Trophoblast cell (in vitro differentiated cells and primary cell): ENCODE data around the gene SLC24A4.

Experiments used
- DNase-seq, 2 donors: peaks; one replicate each; pipeline ENCODE4 v3.0.0-alpha.2; 2016
- H2AFZ ChIP-seq: 2 replicates; pipeline ENCODE4 v1.6.1; 2013; ENCODE audit warnings: low read length, moderate library complexity, mild to moderate bottlenecking; ENCODE audit not compliant: insufficient read depth, poor library complexity
- H2AK5ac ChIP-seq: 2 replicates; pipeline ENCODE4 v1.6.1; 2013; ENCODE audit warnings: mild to moderate bottlenecking, low read length
- H2BK120ac ChIP-seq: 2 replicates; pipeline ENCODE4 v1.6.1; 2013; ENCODE audit warnings: low read length, mild to moderate bottlenecking, moderate library complexity; ENCODE audit not compliant: insufficient read depth, poor library complexity
- H2BK12ac ChIP-seq: 2 replicates; pipeline ENCODE4 v1.6.1; 2013; ENCODE audit warnings: mild to moderate bottlenecking, low read length, moderate library complexity
- H2BK5ac ChIP-seq: 2 replicates; pipeline ENCODE4 v1.6.1; 2013; ENCODE audit warnings: low read length, low read depth, moderate library complexity, mild to moderate bottlenecking; ENCODE audit not compliant: poor library complexity
- H3K14ac ChIP-seq: 2 replicates; pipeline ENCODE4 v1.6.1; 2013; ENCODE audit warnings: mild to moderate bottlenecking, low read length
- H3K18ac ChIP-seq: 2 replicates; pipeline ENCODE4 v1.6.1; 2013; ENCODE audit warnings: mild to moderate bottlenecking, low read length
- H3K23ac ChIP-seq: 2 replicates; pipeline ENCODE4 v1.6.1; 2013; ENCODE audit warnings: low read length
- H3K27ac ChIP-seq: 2 replicates; pipeline ENCODE4 v1.5.1; 2013; ENCODE audit warnings: low read depth, mild to moderate bottlenecking, inconsistent platforms, low read length, moderate library complexity
- H3K27me3 ChIP-seq: 2 replicates; pipeline ENCODE4 v1.6.1; 2013; ENCODE audit warnings: inconsistent platforms, mild to moderate bottlenecking, low read length, moderate library complexity; ENCODE audit not compliant: insufficient read depth
- H3K36me3 ChIP-seq, 2 experiments: 1 replicate in 1 of 2; 2 replicates in 1 of 2; pipeline ENCODE4 v1.6.1; 2013; ENCODE audit warnings: low read length in 2 of 2, mild to moderate bottlenecking in 2 of 2, moderate library complexity in 1 of 2; ENCODE audit not compliant: insufficient read depth in 2 of 2, control insufficient read depth in 1 of 2
- H3K4ac ChIP-seq: 2 replicates; pipeline ENCODE4 v1.6.1; 2013; ENCODE audit warnings: low read depth, mild to moderate bottlenecking, low read length, moderate library complexity
- H3K4me1 ChIP-seq, 2 experiments: 1 replicate in 1 of 2; 2 replicates in 1 of 2; pipeline ENCODE4 v1.6.1; 2013; ENCODE audit warnings: low read length in 2 of 2, mild to moderate bottlenecking in 2 of 2, moderate library complexity in 1 of 2; ENCODE audit not compliant: insufficient read depth in 2 of 2, control insufficient read depth in 1 of 2
- H3K4me2 ChIP-seq: 2 replicates; pipeline ENCODE4 v1.6.1; 2013; ENCODE audit warnings: inconsistent platforms, mild to moderate bottlenecking, low read length, moderate library complexity
- H3K4me3 ChIP-seq: 2 replicates; pipeline ENCODE4 v1.5.1; 2013; ENCODE audit warnings: mild to moderate bottlenecking, low read depth, low read length, inconsistent platforms
- H3K79me1 ChIP-seq: one replicate; pipeline ENCODE4 v1.6.1; 2013; ENCODE audit warnings: low read length
- H3K79me2 ChIP-seq: 2 replicates; pipeline ENCODE4 v1.6.1; 2013; ENCODE audit warnings: low read length, mild to moderate bottlenecking; ENCODE audit not compliant: control insufficient read depth, insufficient read depth, poor library complexity
- H3K9ac ChIP-seq: 2 replicates; pipeline ENCODE4 v1.6.1; 2013; ENCODE audit warnings: mild to moderate bottlenecking, low read length
- H3K9me3 ChIP-seq: 2 replicates; pipeline ENCODE4 v1.6.1; 2013; ENCODE audit warnings: low read depth, mild to moderate bottlenecking, control low read depth, inconsistent platforms, low read length; ENCODE audit not compliant: insufficient read depth
- H4K12ac ChIP-seq: 2 replicates; pipeline ENCODE4 v1.6.1; 2013; ENCODE audit warnings: low read depth, mild to moderate bottlenecking, low read length, moderate library complexity
- H4K8ac ChIP-seq: 2 replicates; pipeline ENCODE4 v1.6.1; 2013; ENCODE audit warnings: low read depth, mild to moderate bottlenecking, low read length, moderate library complexity
- H4K91ac ChIP-seq: one replicate; pipeline ENCODE4 v1.6.1; 2013; ENCODE audit warnings: low read depth, mild to moderate bottlenecking, low read length, moderate library complexity
- WGBS: extraction: QIAGEN DNeasy Blood & Tissue Kit; methylation state at CpG from one replicate; pipeline ENCODE4 v1.1.7; 2013; ENCODE audit warnings: missing lambda C conversion rate; ENCODE audit not compliant: insufficient read length, insufficient coverage; ENCODE audit errors: extremely low coverage; 5-methylcytosine and 5-hydroxymethylcytosine counted together

SLC24A4 gene

DNA sequence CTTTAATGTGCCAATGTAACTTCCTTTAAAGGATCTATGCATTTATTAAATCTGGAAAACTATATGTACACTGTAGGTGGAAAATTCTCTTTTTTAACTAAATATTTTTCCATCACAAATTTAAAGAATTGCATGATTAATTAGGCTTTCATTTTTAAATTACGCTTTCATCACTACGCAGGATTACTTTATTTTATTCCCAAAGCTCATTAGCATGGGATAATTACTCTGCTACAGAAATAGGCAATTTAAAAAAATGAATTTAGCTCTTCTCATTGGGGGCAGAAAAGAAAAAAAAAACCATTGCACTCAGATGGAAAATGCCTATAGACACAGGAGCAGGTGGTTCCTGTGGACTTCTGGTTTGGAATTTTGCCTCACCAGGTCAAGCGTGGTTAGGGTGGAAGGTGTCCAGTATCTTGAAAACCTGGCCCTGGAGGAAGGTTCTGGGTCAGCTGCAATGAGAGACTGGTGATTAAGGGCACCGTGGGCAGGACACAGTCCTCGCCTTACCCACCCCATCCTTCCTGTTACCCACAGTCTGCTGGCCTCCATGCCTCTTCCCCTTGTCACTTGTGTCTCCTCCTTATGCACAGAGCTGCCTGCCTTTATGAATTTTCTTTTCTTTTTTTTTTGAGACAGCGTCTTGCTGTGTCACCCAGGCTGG is 173.4 kb downstream of the SLC24A4 start:
- Histone ChIP-seq H2AFZ (no peak overlapping the region), H3K18ac (no peak overlapping the region), H3K4me1 (peaks cover 5% of the 10 kb centered on the region in 2 experiments), H3K79me2 (no peaks in the 10 kb centered on the region), H3K9ac (no peak overlapping the region), H3K4me3 (no peak overlapping the region), H2AK5ac (no peak overlapping the region), H4K91ac (no peak overlapping the region), H3K23ac (no peak overlapping the region), H3K4ac (no peak overlapping the region), H2BK5ac (no peak overlapping the region), H4K8ac (no peak overlapping the region), H3K9me3 (no peaks in the 10 kb centered on the region), H3K14ac (no peak overlapping the region), H3K4me2 (no peak overlapping the region), H2BK12ac (no peak overlapping the region), H2BK120ac (no peak overlapping the region), H3K79me1 (peaks cover 4% of the 10 kb centered on the region), H3K27me3 (no peaks in the 10 kb centered on the region), H3K36me3 (no peaks in the 10 kb centered on the region), H3K27ac (no peak overlapping the region), H4K12ac (no peak overlapping the region)
- DNase-seq, result no peak
- WGBS, result no CpG with 5 or more reads among the region's 6 CpGs

DNA sequence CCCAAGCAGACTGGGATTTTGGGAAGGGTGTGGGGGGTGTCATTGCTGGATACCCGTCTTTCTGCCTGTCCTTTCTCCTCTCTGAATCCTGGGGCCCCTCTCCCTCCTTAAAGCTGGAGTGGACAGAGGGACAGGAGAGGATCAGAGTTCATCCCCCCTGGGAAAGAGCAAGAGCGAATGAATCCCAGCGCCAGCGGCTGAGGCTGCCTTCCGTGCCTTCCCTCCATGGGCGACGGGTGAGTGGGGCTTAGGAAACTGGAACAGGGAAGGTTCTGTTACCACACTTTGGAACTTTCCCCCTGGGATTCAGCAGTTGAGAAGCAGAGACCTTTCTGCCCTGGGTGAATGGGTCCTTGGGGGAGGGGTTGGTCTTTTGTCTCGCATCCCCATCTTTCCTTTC is 174.4 kb downstream of the SLC24A4 start:
- H3K27ac ChIP-seq, result no peak overlapping the region
- DNase-seq, result no peak
- H4K91ac ChIP-seq, result no peak overlapping the region
- no CpG with 5 or more reads among the region's 8 CpGs for WGBS
- H4K8ac ChIP-seq, result peak overlapping the region; percentile 8
- no peaks in the 10 kb centered on the region for H3K9me3 ChIP-seq
- H3K18ac ChIP-seq, result no peak overlapping the region
- H3K9ac ChIP-seq, result no peak overlapping the region
- H3K4me2 ChIP-seq, result no peak overlapping the region
- H3K79me1 ChIP-seq, result peaks cover 4% of the 10 kb centered on the region
- no peak overlapping the region for H3K23ac ChIP-seq
- H2AK5ac ChIP-seq, result no peak overlapping the region
- no peak overlapping the region for H2BK12ac ChIP-seq
- H3K79me2 ChIP-seq, result no peaks in the 10 kb centered on the region
- no peak overlapping the region for H4K12ac ChIP-seq
- H3K4ac ChIP-seq, result no peak overlapping the region
- no peak overlapping the region for H2AFZ ChIP-seq
- peaks cover 5% of the 10 kb centered on the region in 2 experiments for H3K4me1 ChIP-seq
- no peaks in the 10 kb centered on the region for H3K27me3 ChIP-seq
- no peak overlapping the region for H3K14ac ChIP-seq
- H3K4me3 ChIP-seq, result no peak overlapping the region
- H2BK120ac ChIP-seq, result no peak overlapping the region
- H2BK5ac ChIP-seq, result no peak overlapping the region
- no peaks in the 10 kb centered on the region for H3K36me3 ChIP-seq

DNA sequence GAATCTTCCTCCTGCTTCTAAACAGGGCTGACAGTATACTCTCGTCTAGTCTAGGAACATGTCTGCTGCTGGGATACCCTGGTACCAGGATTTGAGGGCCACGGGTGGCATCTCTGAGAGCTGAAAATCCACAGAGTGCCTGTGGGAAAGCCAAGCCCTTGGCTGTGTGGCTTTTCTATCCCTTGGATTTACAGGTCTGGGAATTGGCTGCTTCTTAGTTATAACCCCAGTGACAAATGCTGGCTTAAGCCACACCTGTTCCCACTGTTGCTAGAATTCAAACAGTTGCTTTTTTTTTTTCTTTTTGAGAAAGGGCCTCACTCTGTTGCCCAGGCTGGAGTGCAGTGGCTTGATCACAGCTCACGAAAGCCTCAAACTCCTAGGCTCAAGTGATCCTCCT is 176.3 kb downstream of the SLC24A4 start:
- H3K9ac ChIP-seq, result no peak overlapping the region
- no peak overlapping the region for H3K4me3 ChIP-seq
- no peak overlapping the region for H4K8ac ChIP-seq
- no peak overlapping the region for H2AFZ ChIP-seq
- no peak overlapping the region for H3K27ac ChIP-seq
- H3K27me3 ChIP-seq, result no peaks in the 10 kb centered on the region
- H3K18ac ChIP-seq, result no peak overlapping the region
- no peak overlapping the region for H3K23ac ChIP-seq
- H3K4me1 ChIP-seq, result peaks cover 10 to 13% of the 10 kb centered on the region in 2 experiments
- no peak overlapping the region for H3K4me2 ChIP-seq
- no peak overlapping the region for H2BK120ac ChIP-seq
- H2AK5ac ChIP-seq, result no peak overlapping the region
- DNase-seq, result no peak
- peaks cover 7% of the 10 kb centered on the region for H3K79me1 ChIP-seq
- no peak overlapping the region for H2BK12ac ChIP-seq
- no peak overlapping the region for H4K12ac ChIP-seq
- H3K79me2 ChIP-seq, result no peaks in the 10 kb centered on the region
- H3K9me3 ChIP-seq, result no peaks in the 10 kb centered on the region
- H3K4ac ChIP-seq, result no peak overlapping the region
- no peak overlapping the region for H4K91ac ChIP-seq
- WGBS, result no CpG with 5 or more reads among the region's 3 CpGs
- H3K36me3 ChIP-seq, result no peaks in the 10 kb centered on the region
- no peak overlapping the region for H3K14ac ChIP-seq
- H2BK5ac ChIP-seq, result no peak overlapping the region

- Histone ChIP-seq H3K79me2 (no peaks in the 10 kb centered on the region), H2BK5ac (peak overlapping the region; percentile 46), H4K8ac (peak overlapping the region; percentile 22), H3K9ac (no peak overlapping the region), H2BK120ac (peak overlapping the region; percentile 81), H3K4ac (no peak overlapping the region), H4K91ac (no peak overlapping the region), H3K18ac (no peak overlapping the region), H3K4me2 (no peak overlapping the region), H3K4me1 (peaks cover 11 to 15% of the 10 kb centered on the region in 2 experiments), H2AK5ac (no peak overlapping the region), H3K9me3 (no peaks in the 10 kb centered on the region), H3K79me1 (peaks cover 9% of the 10 kb centered on the region), H3K4me3 (no peak overlapping the region), H3K23ac (no peak overlapping the region), H2BK12ac (peak overlapping the region; percentile 32), H3K14ac (peak overlapping the region; percentile 49), H3K27ac (no peak overlapping the region), H3K27me3 (no peaks in the 10 kb centered on the region), H4K12ac (no peak overlapping the region), H3K36me3 (no peaks in the 10 kb centered on the region), H2AFZ (no peak overlapping the region)
- no CpG with 5 or more reads among the region's 6 CpGs for WGBS
- DNase-seq, result no peak
Measured at GRCh38 chr14:92500491-92500941, 177.6 kb downstream of the SLC24A4 start.
